Fibroblast of lung (primary cell): ENCODE results near the gene MESP1.

ENCODE experiments used
- EZH2 ChIP-seq: IDR thresholded peaks from 2 replicates; pipeline ENCODE4 v1.5.1; 2012; ENCODE audit warnings: low read length, control low read depth, mild to moderate bottlenecking; ENCODE audit errors: missing control alignments
- TF ChIP-seq, protein P1 (sequence below), 2 donors: IDR thresholded peaks in 1 of 2; conservative IDR thresholded peaks in 1 of 2; 1 replicate in 1 of 2; 2 replicates in 1 of 2; pipeline ENCODE4 v1.5.1; 2011 to 2012; ENCODE audit warnings: low read length in 2 of 2, control low read depth in 1 of 2, inconsistent platforms in 1 of 2, low read depth in 1 of 2, mild to moderate bottlenecking in 1 of 2

DNA sequence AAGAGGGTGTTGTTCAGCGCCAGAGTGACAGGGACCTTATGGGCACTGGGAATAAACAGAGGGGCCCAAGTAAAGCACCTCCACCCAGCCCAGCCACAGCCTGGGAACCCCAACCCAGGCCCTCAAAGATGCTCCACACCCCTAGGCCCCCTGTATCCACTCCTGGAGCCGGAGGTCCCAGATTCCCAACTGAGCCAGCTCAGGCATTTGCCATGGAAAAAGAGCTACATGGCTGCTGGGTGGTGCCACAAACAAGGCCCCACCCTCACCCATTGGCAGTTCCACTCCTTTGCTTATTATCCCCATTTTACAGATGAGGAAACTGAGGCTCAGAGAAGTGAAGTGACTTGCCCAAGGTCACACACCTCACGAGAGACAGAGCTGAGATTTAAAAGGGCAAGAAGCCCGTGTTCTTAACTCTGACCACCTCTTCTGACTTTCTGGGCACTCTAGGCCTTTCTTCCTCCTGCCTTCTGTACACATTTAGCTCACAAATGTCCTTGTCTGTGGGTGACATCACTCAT, 46.7 kb upstream of the MESP1 start:
- TF ChIP-seq, protein P1, sequence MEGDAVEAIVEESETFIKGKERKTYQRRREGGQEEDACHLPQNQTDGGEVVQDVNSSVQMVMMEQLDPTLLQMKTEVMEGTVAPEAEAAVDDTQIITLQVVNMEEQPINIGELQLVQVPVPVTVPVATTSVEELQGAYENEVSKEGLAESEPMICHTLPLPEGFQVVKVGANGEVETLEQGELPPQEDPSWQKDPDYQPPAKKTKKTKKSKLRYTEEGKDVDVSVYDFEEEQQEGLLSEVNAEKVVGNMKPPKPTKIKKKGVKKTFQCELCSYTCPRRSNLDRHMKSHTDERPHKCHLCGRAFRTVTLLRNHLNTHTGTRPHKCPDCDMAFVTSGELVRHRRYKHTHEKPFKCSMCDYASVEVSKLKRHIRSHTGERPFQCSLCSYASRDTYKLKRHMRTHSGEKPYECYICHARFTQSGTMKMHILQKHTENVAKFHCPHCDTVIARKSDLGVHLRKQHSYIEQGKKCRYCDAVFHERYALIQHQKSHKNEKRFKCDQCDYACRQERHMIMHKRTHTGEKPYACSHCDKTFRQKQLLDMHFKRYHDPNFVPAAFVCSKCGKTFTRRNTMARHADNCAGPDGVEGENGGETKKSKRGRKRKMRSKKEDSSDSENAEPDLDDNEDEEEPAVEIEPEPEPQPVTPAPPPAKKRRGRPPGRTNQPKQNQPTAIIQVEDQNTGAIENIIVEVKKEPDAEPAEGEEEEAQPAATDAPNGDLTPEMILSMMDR (conservative IDR thresholded peaks at IDR 0.05 in 1 of 2, IDR thresholded peaks at IDR 0.05 in 1 of 2; ENCODE audit: low read depth in 1 of 2, low read length in 2 of 2): no peak
- no peak for TF ChIP-seq EZH2
